Upper lobe of left lung (tissue), 4 donors: ENCODE results near the gene MRGPRF.

Experiments used
- CTCF ChIP-seq, 6 experiments: fragments of 450-650 bp in 4 of 6; fragments of 200-600 bp in 2 of 6; sonication (generic) in 2 of 6; IDR thresholded peaks; one replicate each; pipeline ENCODE4 v1.5.1; 2016 to 2019; ENCODE audit warnings: antibody characterized with exemption in 6 of 6
- EP300 ChIP-seq, 4 donors: sonication (generic); formaldehyde crosslinking; IDR thresholded peaks; one replicate each; pipeline ENCODE4 v1.5.1; 2017; ENCODE audit warnings: antibody characterized with exemption in 4 of 4, control low read depth in 2 of 4
- POLR2AphosphoS5 ChIP-seq, 2 donors: sonication (generic); formaldehyde crosslinking; IDR thresholded peaks; one replicate each; pipeline ENCODE4 v1.5.1; 2017; ENCODE audit warnings: antibody characterized with exemption in 2 of 2

GRCh38 chr11:69053546-69054396, 40.7 kb upstream of the MRGPRF start:
- no peak for TF ChIP-seq CTCF (IDR thresholded peaks at IDR 0.05)
- TF ChIP-seq POLR2AphosphoS5 (IDR thresholded peaks at IDR 0.05) = no peak
- TF ChIP-seq EP300 (IDR thresholded peaks at IDR 0.05) = no peak
